GM12891 (cell line): ENCODE results near the gene SRPK1.

Experiments used
- POLR2A ChIP-seq: IDR thresholded peaks from 2 replicates; pipeline ENCODE4 v1.6.1; 2011; ENCODE audit warnings: low read depth, low read length, control low read depth
- POLR2AphosphoS5 ChIP-seq: IDR thresholded peaks from 2 replicates; pipeline ENCODE4 v1.6.1; 2011; ENCODE audit warnings: low read depth, low read length, control low read depth
- SPI1 ChIP-seq: IDR thresholded peaks from 2 replicates; pipeline ENCODE4 v1.6.1; 2011; ENCODE audit warnings: low read depth, low read length, control low read depth
- TAF1 ChIP-seq: IDR thresholded peaks from 2 replicates; pipeline ENCODE4 v1.6.1; 2011; ENCODE audit warnings: low read depth, low read length, control low read depth

- TF ChIP-seq POLR2A, result no peak
- TF ChIP-seq POLR2AphosphoS5, result no peak
- no peak for TF ChIP-seq SPI1
- no peak for TF ChIP-seq TAF1
Measured at GRCh38 chr6:35786272-35786671, 134.6 kb downstream of the SRPK1 start.
